Measurements from ENCODE around the gene ARG1.

DNA sequence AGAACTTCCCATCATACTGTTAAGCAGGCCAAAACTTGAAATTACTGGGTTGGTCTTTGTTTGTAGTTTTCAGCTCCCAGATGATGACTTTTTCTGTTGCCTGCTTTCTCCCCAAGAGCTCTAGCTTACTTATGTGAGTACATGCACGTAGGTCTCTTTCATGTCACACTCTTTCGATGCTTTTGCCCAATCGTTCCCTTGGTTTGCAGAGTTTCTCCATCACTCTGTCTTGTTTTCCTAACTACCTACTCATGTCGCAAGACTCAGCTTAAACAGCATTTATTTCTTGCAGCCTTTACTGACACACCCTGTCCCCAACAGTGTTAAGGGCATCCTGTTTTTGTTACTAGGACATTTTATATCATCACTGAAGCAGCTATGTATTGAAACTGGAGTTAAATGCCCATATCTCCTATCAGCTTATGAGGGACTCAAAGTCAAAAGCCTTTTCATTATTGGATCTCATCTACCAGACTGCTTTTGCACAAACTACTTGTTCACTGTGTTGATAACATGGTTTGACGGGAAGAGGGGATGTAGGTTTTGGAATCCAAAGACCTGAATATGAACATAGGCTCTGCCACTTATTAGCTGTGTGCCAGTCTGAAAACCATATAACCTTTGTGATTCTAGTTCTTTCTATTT, 2.9 kb downstream of the ARG1 start:
- TF ChIP-seq, protein P1, sequence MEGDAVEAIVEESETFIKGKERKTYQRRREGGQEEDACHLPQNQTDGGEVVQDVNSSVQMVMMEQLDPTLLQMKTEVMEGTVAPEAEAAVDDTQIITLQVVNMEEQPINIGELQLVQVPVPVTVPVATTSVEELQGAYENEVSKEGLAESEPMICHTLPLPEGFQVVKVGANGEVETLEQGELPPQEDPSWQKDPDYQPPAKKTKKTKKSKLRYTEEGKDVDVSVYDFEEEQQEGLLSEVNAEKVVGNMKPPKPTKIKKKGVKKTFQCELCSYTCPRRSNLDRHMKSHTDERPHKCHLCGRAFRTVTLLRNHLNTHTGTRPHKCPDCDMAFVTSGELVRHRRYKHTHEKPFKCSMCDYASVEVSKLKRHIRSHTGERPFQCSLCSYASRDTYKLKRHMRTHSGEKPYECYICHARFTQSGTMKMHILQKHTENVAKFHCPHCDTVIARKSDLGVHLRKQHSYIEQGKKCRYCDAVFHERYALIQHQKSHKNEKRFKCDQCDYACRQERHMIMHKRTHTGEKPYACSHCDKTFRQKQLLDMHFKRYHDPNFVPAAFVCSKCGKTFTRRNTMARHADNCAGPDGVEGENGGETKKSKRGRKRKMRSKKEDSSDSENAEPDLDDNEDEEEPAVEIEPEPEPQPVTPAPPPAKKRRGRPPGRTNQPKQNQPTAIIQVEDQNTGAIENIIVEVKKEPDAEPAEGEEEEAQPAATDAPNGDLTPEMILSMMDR (IDR thresholded peaks at IDR 0.05) = no peak
- TF ChIP-seq EZH2 (IDR thresholded peaks at IDR 0.05) (no peak), EZH2phosphoT487 (IDR thresholded peaks at IDR 0.05) (no peak)
